ENCODE results near the gene UBR2.
"Not testable (repeated sequence)": the region's sequence is repeated elsewhere in the genome, so short reads cannot be mapped to it uniquely, and the experiment has no call there.

The UBR2 gene

DNA sequence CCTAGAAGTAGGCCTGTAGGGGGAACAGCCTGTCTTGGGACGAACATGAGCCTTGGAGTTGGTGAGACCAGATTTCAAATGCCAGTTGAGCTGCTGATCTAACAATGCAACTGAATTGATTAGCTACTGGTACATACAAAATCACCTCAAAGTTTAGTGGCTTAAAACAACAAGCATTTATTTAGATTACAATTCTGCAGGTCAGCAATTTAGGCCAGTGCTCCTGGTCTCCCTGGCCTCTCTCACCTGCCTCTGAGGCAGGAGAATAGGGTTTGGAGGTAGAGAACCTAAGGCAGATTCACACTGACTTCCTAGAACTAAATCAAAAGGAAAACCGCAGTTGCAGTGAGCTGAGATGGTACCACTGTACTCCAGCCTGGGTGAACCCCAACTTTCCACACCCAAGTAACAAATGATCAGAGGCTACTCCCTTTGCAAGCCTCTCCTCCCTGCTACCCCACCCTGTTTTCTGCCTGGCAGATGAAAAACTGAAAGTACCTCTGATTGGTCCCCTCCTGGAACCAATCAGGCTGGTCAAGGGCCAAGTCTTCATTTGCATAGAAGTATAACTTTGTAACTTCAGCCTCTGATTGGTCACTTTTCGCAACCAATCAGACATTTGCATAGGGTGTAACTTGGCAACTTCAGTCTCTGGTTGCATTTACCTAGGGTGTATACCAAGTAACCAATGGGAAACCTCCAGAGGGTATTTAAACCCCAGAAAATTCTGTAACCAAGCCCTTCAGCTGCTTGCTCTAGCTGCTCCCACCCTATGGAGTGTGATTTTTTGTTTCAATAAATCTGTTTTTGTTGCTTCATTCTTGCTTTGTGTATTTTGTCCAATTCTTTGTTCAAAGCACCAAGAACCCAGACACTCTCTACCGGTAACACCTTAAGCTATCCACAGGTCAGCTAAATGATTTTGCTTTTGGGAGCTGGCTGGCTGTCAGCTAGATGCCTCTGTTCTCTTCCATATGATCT lies 8.1 kb upstream of the UBR2 start:
- DNase-seq = no peak

DNA sequence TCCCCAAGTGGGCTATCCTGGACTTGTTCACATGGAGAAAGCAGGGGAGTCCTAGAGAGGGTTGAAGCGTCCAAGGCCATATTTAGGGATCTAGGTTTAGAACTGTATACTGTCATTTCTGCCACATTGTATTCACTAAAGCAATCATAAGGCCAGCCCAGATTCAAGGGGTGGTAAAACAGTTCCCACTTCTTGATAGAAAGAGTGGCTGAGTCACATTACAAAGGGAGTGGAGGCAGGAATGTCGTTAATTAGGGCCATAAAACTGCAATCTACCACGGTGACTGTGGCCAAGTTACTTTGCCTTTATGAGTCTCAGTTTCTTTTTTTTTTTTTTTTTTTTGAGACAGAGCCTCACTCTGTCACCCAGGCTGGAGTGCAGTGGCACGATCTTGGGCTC lies 7.4 kb upstream of the UBR2 start:
- DNase-seq = no peak

GRCh38 chr6:42559276-42559675 lies 4.6 kb upstream of the UBR2 start:
- not testable (repeated sequence) for DNase-seq

DNA sequence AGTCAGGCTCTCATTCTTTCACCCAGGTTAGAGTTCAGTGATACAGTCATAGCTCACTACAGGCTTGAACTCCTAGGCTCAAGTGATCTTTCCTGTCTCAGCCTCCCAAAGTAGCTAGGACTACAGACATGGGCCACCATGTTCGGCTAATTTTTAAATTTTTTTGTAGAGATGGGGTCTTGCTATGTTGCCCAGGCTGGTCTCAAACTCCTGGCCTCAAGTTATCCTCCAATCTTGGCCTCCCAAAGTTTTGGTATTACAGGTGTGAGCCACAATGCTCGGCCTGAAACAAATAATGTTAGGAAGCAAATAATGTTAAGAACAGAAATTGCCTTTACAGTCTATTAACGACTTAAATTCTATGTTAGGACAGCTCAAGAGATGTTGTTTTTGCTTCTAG lies 1.8 kb upstream of the UBR2 start:
- DNase-seq = no peak

GRCh38 chr6:42562788-42563405 lies 932 bp upstream of the UBR2 start:
- no peak for DNase-seq

GRCh38 chr6:42564506-42564825 lies 637 bp downstream of the UBR2 start:
- DNase-seq = no peak

- DNase-seq = no peak
Observed at GRCh38 chr6:42565823-42566613, 2.2 kb downstream of the UBR2 start.

GRCh38 chr6:42566614-42567208 lies 2.9 kb downstream of the UBR2 start:
- DNase-seq = no peak

DNA sequence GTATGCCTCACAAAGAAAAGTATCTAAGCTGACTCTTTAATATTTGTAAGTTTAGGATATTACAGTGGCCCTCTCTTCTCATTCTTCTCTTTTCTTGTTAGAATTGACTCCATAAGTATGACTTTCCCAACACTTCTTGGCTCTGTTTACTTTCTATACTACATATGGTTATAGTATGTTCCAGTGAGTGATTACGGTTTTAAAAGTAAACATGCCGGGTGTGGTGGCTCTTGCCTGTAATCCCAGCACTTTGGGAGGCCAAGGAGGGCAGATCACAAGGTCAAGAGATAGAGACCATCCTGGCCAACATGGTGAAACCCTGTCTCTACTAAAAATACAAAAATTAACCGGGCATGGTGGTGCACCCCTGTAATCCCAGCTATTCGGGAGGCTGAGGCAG lies 3.4 kb downstream of the UBR2 start:
- DNase-seq = not testable (repeated sequence)

- no peak for DNase-seq
Observed at GRCh38 chr6:42569102-42570028, 5.5 kb downstream of the UBR2 start.

DNA sequence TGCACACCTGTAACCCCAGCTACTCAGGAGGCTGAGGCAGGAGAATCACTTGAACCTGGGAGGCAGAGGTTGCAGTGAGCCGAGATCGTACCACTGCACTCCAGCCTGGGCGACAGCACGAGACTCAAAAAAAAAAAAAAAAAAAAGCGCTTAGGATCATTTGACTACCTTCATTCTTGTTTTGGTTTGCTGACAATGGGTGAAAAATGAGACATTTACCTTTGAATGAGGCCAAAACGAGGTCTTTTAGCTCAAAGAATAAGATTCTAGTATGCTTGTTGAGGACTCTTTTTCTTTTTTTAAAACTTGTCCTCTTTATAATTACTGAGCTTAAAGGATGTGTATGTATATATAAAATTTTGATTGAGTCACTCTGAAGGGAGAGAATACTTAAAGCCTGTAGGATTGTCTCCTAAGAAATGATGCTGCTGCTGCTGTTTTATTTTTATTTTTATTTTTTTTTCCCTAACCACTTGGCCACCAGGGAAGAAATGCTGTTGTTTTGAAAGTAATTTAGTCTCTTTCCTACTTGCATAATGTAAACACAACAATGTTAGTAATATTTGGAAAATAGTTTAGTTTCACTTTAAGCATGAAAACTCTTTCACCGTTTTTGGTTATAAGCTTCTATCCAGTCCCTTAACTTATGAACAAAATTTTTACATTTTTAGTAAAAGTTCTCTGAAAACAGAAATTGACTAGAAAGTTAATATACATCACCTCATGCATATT lies 7.9 kb downstream of the UBR2 start:
- DNase-seq = no peak

- DNase-seq = no peak
Observed at GRCh38 chr6:42572523-42572922, 8.7 kb downstream of the UBR2 start.

DNA sequence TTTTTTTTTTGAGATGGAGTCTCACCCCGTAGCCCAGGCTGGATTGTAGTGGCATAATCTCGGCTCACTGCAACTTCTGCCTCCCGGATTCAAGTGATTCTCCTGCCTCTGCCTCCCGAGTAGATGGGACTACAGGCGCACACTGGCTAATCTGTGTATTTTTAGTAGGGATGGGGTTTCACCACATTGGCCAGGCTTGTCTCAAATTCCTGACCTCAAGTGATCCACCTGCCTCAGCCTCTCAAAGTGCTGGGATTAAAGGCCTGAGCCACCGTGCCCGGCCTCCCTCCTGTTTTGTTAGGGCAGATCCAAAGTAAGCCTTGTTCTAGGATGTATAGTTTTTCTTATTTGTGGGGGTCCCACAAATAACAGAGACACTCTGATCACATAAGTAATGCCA lies 12.7 kb downstream of the UBR2 start:
- not testable (repeated sequence) for DNase-seq

GRCh38 chr6:42598300-42598699 lies 34.5 kb downstream of the UBR2 start:
- no peak for DNase-seq

- no peak for DNase-seq
Observed at GRCh38 chr6:42599558-42599957, 35.7 kb downstream of the UBR2 start.

DNA sequence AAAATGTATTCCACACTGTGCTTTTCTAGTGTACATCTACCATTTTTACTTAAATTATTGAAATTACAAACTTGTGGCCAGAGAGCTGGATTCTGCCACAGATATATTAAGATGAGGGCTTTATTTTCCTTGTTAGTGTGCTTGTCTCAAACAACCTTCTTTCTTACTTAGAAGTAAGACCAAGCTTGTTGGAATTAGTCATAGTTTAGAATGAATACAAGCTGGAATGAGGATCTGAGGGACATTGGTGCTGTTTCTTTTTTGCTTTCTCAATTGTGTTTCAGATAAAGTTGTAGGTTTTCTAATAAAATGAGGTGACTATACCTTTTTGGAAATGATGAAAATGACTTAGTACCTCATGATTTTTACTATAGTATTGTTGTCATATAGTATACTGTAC lies 40.3 kb downstream of the UBR2 start:
- DNase-seq = no peak

- not testable (repeated sequence) for DNase-seq
Observed at GRCh38 chr6:42604699-42605098, 40.9 kb downstream of the UBR2 start.

GRCh38 chr6:42610416-42610815 lies 46.6 kb downstream of the UBR2 start:
- DNase-seq = no peak

GRCh38 chr6:42615518-42615917 lies 51.7 kb downstream of the UBR2 start:
- DNase-seq = no peak

- peak; percentile 33 for DNase-seq
Observed at GRCh38 chr6:42616716-42617115, 52.9 kb downstream of the UBR2 start.

DNA sequence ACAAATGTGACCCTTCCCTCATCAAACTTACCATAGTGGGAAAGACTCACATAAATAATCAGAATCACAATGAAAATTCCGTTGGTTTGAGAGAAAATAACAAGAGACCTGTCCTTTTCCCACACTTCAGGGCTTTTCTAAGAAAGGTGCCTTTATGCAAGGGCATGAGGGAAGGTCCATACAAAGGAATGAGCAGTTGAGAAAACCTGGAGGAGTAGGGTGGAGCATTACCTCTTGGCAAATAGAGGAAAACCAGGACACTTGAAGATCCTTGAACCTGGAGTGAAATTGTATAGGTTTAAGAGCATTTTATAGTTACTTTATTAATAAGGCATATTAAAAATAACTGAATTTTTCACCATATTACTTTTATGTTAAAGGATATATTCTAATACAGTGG lies 54.3 kb downstream of the UBR2 start:
- DNase-seq = no peak
